Muscle of leg (tissue), 11 donors: ENCODE measurements around the gene TOPORS. TPM values are rescaled to one million over a fixed set of nuclear protein-coding genes. Genes with fewer than 3 reads are reported as not detected.
A peak's percentile ranks its signal among the peaks of the same experiment; 100 is the strongest.
"Not testable (repeated sequence)": the region's sequence is repeated elsewhere in the genome, so short reads cannot be mapped to it uniquely, and the experiment has no call there.

Experiments used
- DNase-seq: peaks from one replicate; pipeline ENCODE4 v3.0.0; 2013
- H3K27ac ChIP-seq: one replicate; pipeline ENCODE4 v1.5.1; 2013; ENCODE audit warnings: mild to moderate bottlenecking, low read length, control low read depth
- H3K27me3 ChIP-seq: one replicate; pipeline ENCODE4 v1.6.1; 2013; ENCODE audit warnings: low read length; ENCODE audit not compliant: control insufficient read depth, insufficient read depth
- H3K36me3 ChIP-seq: one replicate; pipeline ENCODE4 v1.6.1; 2013; ENCODE audit warnings: low read length; ENCODE audit not compliant: control insufficient read depth, insufficient read depth
- H3K4me1 ChIP-seq: one replicate; pipeline ENCODE4 v1.6.1; 2013; ENCODE audit warnings: low read length; ENCODE audit not compliant: control insufficient read depth, insufficient read depth
- H3K4me3 ChIP-seq: one replicate; pipeline ENCODE4 v1.5.1; 2013; ENCODE audit warnings: low read length, control low read depth
- H3K9me3 ChIP-seq: replicated peaks from 2 replicates; pipeline ENCODE4 v1.6.1; 2013; ENCODE audit warnings: low read depth, low read length; ENCODE audit not compliant: control insufficient read depth
- whole genome bisulfite sequencing: methylation state at CpG from one replicate; pipeline ENCODE4 v1.1.5; 2013; ENCODE audit warnings: missing lambda C conversion rate; ENCODE audit not compliant: insufficient coverage; 5-methylcytosine and 5-hydroxymethylcytosine counted together
- polyA plus RNA-seq, 8 donors: library from polyadenylated mRNA; unstranded; fragments of 120-200 nt; gene quantifications; one replicate each; pipeline versions ENCODE4 v1.2.1 to v1.2.3, GENCODE V29; 2013; ENCODE audit warnings: inconsistent platforms in 1 of 8, low replicate concordance in 1 of 8; ENCODE audit not compliant: insufficient read length in 8 of 8, insufficient read depth in 1 of 8
- total RNA-seq: library from RNA; stranded (reverse); fragments of 120-200 nt; gene quantifications from one replicate; pipeline ENCODE4 v1.2.4, GENCODE V29; 2013

The TOPORS gene
- total and polyA plus RNA-seq, 9 donors: 13.6 to 22.5 (median 17.0) TPM

DNA sequence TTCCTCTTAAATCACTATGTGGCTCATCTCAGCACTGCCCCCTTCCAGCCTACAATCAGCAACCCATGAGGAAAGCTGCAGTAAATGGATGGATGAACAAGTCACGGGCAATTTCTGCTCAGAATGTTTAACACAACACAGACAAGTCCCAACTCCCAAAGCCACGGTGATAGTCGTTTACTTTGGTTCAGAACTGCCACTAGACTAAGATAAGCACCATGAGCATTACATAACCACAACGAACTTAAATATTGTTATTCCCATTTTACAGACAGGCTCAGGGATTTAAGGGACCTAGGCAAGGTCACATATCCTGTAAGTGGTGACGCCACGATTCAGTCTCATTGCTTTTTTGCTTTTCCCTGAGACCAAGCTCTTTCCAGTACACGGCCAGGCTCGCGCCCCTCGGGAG, 2.2 kb downstream of the TOPORS start:
- Histone ChIP-seq H3K36me3 (no peaks in the 10 kb centered on the region), H3K9me3 (no peaks in the 10 kb centered on the region), H3K27me3 (no peaks in the 10 kb centered on the region), H3K27ac (peak overlapping the region; percentile 100), H3K4me1 (peaks cover 6% of the 10 kb centered on the region), H3K4me3 (peak overlapping the region; percentile 86)
- 0% methylated on average over 7 of the region's 10 CpGs for WGBS
- DNase-seq: peak; percentile 55

GRCh38 chr9:32548213-32548612, 4.2 kb downstream of the TOPORS start:
- not testable (repeated sequence) for H3K27me3 ChIP-seq, H3K27ac ChIP-seq, DNase-seq, H3K36me3 ChIP-seq, H3K4me3 ChIP-seq, H3K4me1 ChIP-seq, H3K9me3 ChIP-seq
- 95% methylated on average over 17 of the region's 20 CpGs for WGBS

GRCh38 chr9:32545884-32546283, 6.5 kb downstream of the TOPORS start:
- no peak overlapping the region for H3K4me3 ChIP-seq

DNA sequence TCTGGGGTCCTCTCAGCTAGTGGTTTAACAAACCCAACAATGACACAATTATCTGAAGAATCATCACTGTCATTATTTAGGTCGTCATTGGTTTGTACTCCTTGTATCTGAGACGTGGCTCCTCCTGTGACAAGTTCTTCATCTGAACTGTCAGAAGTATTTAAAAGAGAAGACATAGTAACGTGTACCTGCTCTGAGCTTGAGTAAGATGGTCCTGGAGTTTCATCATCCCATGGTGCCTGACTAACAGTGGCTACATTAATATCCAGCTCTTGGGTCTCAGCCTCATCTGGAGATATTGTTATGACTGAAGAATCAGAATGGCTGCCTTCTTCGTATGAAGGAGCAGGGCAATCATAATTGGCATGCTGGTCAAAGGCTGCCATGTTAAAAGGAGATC, 9.3 kb downstream of the TOPORS start:
- Histone ChIP-seq H3K27me3 (no peaks in the 10 kb centered on the region), H3K9me3 (no peaks in the 10 kb centered on the region), H3K27ac (no peak overlapping the region), H3K4me3 (no peak overlapping the region), H3K4me1 (no peaks in the 10 kb centered on the region), H3K36me3 (peaks cover 22% of the 10 kb centered on the region)
- WGBS: 100% methylated on average over 1 of the region's 4 CpGs
- DNase-seq: no peak

More at GRCh38 chr9:32545884-32546283, 6.5 kb downstream of the TOPORS start:
- WGBS: no CpG with 5 or more reads among the region's 1 CpG
- Histone ChIP-seq H3K27ac (no peak overlapping the region), H3K36me3 (peaks cover 22% of the 10 kb centered on the region), H3K4me1 (peaks cover 6% of the 10 kb centered on the region), H3K9me3 (no peaks in the 10 kb centered on the region), H3K27me3 (no peaks in the 10 kb centered on the region)
- no peak for DNase-seq

- Histone ChIP-seq H3K27me3 (no peaks in the 10 kb centered on the region), H3K4me3 (no peak overlapping the region), H3K4me1 (no peaks in the 10 kb centered on the region), H3K36me3 (no peaks in the 10 kb centered on the region), H3K9me3 (peaks cover 2% of the 10 kb centered on the region), H3K27ac (no peak overlapping the region)
- WGBS: 98% methylated on average over 4 of the region's 4 CpGs
- DNase-seq: no peak
Observed at GRCh38 chr9:32533816-32534215, 18.6 kb downstream of the TOPORS start.

- no peaks in the 10 kb centered on the region for H3K36me3 ChIP-seq
- no peak overlapping the region for H3K4me3 ChIP-seq
- WGBS: 100% methylated on average over 1 of the region's 6 CpGs
- no peaks in the 10 kb centered on the region for H3K4me1 ChIP-seq
- H3K27ac ChIP-seq: no peak overlapping the region
- H3K27me3 ChIP-seq: no peaks in the 10 kb centered on the region
- H3K9me3 ChIP-seq: peaks cover 2% of the 10 kb centered on the region
- DNase-seq: no peak
Observed at GRCh38 chr9:32533336-32533735, 19.1 kb downstream of the TOPORS start.

GRCh38 chr9:32526707-32527048, 25.7 kb downstream of the TOPORS start:
- H3K9me3 ChIP-seq: peaks cover 9% of the 10 kb centered on the region
- peaks cover 13% of the 10 kb centered on the region for H3K4me1 ChIP-seq
- no CpG with 5 or more reads among the region's 2 CpGs for WGBS
- peak overlapping the region; percentile 55 for H3K4me3 ChIP-seq
- peaks cover 7% of the 10 kb centered on the region for H3K36me3 ChIP-seq
- H3K27me3 ChIP-seq: no peaks in the 10 kb centered on the region
- peak overlapping the region; percentile 96 for H3K27ac ChIP-seq
- no peak for DNase-seq

GRCh38 chr9:32526041-32526706, 26.2 kb downstream of the TOPORS start, which contains the start of gene RIGI:
RIGI (minus strand) TSS chr9:32526196; CDS start chr9:32526166, 30 bp downstream.
- Histone ChIP-seq H3K4me1 (peaks cover 13% of the 10 kb centered on the region), H3K9me3 (peaks cover 7% of the 10 kb centered on the region), H3K36me3 (peaks cover 7% of the 10 kb centered on the region), H3K27ac (peak within 1 kb of the TSS; percentile 96), H3K27me3 (no peaks in the 10 kb centered on the region), H3K4me3 (peak within 1 kb of the TSS; percentile 55)
- DNase-seq: peak; percentile 98
- 0% methylated on average over 22 of the region's 37 CpGs for WGBS

- DNase-seq: no peak
- peak overlapping the region; percentile 96 for H3K27ac ChIP-seq
- peaks cover 7% of the 10 kb centered on the region for H3K36me3 ChIP-seq
- H3K27me3 ChIP-seq: no peaks in the 10 kb centered on the region
- WGBS: 8% methylated on average over 2 of the region's 4 CpGs
- H3K9me3 ChIP-seq: peaks cover 7% of the 10 kb centered on the region
- peaks cover 13% of the 10 kb centered on the region for H3K4me1 ChIP-seq
- peak overlapping the region; percentile 55 for H3K4me3 ChIP-seq
Observed at GRCh38 chr9:32525709-32526030, 26.7 kb downstream of the TOPORS start.

DNA sequence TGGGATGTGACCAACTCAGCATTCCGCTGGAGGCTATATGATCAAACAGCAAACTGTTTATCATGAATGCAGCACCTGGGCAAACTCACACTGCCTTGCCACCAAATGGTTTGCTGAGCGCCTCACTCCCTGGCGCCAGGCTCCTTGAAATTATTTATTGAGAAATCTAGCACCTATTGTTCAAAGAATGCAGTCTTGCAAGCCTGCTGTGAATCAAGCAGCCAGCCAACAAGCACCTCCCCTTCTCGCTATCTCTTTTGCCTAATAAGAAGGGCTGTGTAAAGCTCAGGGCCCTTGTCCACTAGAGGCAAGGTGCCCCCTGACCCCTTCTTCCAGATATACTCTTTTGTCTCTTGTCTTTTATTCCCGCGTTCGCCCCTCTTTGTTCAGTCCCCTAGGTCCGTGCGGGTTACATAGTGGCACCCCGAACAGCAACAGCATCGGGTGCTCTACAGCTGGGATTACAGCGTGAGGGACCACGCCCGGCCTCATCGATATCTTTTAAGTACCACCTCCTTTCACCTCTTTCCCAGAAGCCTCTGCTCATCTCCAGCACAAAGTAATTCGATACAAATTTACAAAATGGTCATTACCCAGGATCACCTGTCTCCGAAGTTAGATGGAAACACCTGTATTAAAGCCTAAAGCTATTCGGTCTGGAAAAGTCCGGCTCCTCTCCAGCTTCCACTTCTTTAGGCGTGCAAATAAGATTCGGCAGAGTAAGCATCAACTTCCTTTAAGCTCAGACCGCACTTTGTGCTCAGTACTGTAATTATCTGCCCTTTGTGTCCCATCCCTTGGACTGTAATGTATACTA, 27.3 kb downstream of the TOPORS start:
- H3K36me3 ChIP-seq: peaks cover 11% of the 10 kb centered on the region
- peaks cover 9% of the 10 kb centered on the region for H3K9me3 ChIP-seq
- DNase-seq: peak; percentile 45
- peak overlapping the region; percentile 96 for H3K27ac ChIP-seq
- H3K4me1 ChIP-seq: peaks cover 13% of the 10 kb centered on the region
- H3K4me3 ChIP-seq: peak overlapping the region; percentile 55
- no peaks in the 10 kb centered on the region for H3K27me3 ChIP-seq
- 65% methylated on average over 17 of the region's 22 CpGs for WGBS
